A673 (cell line): Measurements from ENCODE around the gene TMEM163.

Experiments used
- EZH2 ChIP-seq: fragments of 200-600 bp; sonication (generic); IDR thresholded peaks from 2 replicates; pipeline ENCODE4 v1.6.1; 2017; ENCODE audit warnings: borderline replicate concordance, low read depth, mild to moderate bottlenecking, mixed read lengths, antibody characterized with exemption, low read length; ENCODE audit not compliant: poor library complexity, severe bottlenecking
- TF ChIP-seq, protein P1 (sequence below): fragments of 300-800, 200-600 bp; sonication (generic); conservative IDR thresholded peaks from 2 replicates; pipeline ENCODE4 v1.5.1; 2017; ENCODE audit warnings: low read depth, mild to moderate bottlenecking, antibody characterized with exemption, low read length, moderate library complexity, mixed read lengths

DNA sequence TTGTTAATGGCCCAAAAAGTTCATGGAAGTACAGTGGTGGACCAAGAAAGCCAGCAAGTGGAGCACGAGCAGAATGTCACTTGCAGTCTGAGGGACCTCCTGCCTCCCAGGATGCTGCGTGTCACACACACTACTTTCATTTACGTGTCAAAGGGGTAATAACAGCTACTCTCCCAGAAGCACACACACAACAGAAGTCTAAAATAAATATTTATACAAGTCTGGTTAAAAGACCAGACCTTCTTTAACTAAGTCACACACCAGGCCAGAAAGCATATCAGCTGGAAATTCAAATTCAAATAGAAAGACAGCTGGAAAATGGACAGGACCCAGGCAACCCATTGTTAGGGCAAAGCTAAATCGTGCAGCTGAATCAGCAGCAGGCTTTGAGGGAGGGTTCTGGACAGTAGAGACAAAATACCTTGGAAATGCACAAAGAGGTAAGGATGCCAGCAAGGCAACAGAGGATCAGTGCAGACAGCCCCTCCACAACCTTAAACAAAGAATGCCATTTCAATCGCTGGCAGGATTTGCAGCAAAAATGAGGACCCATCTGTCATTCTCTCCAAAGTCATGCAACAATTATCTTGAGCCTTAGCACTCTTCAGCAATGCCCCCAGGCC, 160.5 kb downstream of the TMEM163 start:
- TF ChIP-seq, protein P1, sequence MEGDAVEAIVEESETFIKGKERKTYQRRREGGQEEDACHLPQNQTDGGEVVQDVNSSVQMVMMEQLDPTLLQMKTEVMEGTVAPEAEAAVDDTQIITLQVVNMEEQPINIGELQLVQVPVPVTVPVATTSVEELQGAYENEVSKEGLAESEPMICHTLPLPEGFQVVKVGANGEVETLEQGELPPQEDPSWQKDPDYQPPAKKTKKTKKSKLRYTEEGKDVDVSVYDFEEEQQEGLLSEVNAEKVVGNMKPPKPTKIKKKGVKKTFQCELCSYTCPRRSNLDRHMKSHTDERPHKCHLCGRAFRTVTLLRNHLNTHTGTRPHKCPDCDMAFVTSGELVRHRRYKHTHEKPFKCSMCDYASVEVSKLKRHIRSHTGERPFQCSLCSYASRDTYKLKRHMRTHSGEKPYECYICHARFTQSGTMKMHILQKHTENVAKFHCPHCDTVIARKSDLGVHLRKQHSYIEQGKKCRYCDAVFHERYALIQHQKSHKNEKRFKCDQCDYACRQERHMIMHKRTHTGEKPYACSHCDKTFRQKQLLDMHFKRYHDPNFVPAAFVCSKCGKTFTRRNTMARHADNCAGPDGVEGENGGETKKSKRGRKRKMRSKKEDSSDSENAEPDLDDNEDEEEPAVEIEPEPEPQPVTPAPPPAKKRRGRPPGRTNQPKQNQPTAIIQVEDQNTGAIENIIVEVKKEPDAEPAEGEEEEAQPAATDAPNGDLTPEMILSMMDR = no peak
- no peak for TF ChIP-seq EZH2
